HG03159 (cell line): ENCODE measurements around the gene CHRNG.

Experiments
- ATAC-seq: cut with Tn5 transposase; IDR thresholded peaks from one replicate; pipeline ENCODE4 v1.9.1; 2021; ENCODE audit warnings: mild to moderate bottlenecking, moderate library complexity; ENCODE audit not compliant: unreplicated experiment

Gene CHRNG

GRCh38 chr2:232574674-232575403, 35.3 kb downstream of the CHRNG start:
- no peak for ATAC-seq

GRCh38 chr2:232575404-232575746, 35.9 kb downstream of the CHRNG start:
- ATAC-seq, result no peak

GRCh38 chr2:232576995-232577394, 37.5 kb downstream of the CHRNG start:
- no peak for ATAC-seq

- ATAC-seq, result no peak
These were observed 38.3 kb downstream of the CHRNG start for GRCh38 chr2:232577841-232578240.

GRCh38 chr2:232578626-232579025, 39.1 kb downstream of the CHRNG start:
- ATAC-seq, result no peak

GRCh38 chr2:232580648-232580981, 41.1 kb downstream of the CHRNG start:
- ATAC-seq, result no peak

- ATAC-seq, result peak; percentile 45
These were observed 42.2 kb downstream of the CHRNG start for GRCh38 chr2:232581725-232582124.

- no peak for ATAC-seq
These were observed 44.7 kb downstream of the CHRNG start for GRCh38 chr2:232584238-232584637.

GRCh38 chr2:232586943-232587505, 47.5 kb downstream of the CHRNG start:
- ATAC-seq, result no peak

GRCh38 chr2:232587512-232587911, 48.0 kb downstream of the CHRNG start:
- no peak for ATAC-seq

- no peak for ATAC-seq
These were observed 48.5 kb downstream of the CHRNG start for GRCh38 chr2:232588031-232588430.

- ATAC-seq, result no peak
These were observed 49.4 kb downstream of the CHRNG start for GRCh38 chr2:232588680-232589585.

GRCh38 chr2:232592772-232593395, 53.4 kb downstream of the CHRNG start:
- ATAC-seq, result no peak

- no peak for ATAC-seq
These were observed 54.5 kb downstream of the CHRNG start for GRCh38 chr2:232593982-232594381.
